Trophoblast cell (in vitro differentiated cells and primary cell): ENCODE data around the gene SPOP.

Source experiments
- DNase-seq, 2 donors: peaks; one replicate each; pipeline ENCODE4 v3.0.0-alpha.2; 2016
- H2AFZ ChIP-seq: 2 replicates; pipeline ENCODE4 v1.6.1; 2013; ENCODE audit warnings: low read length, moderate library complexity, mild to moderate bottlenecking; ENCODE audit not compliant: insufficient read depth, poor library complexity
- H2AK5ac ChIP-seq: 2 replicates; pipeline ENCODE4 v1.6.1; 2013; ENCODE audit warnings: mild to moderate bottlenecking, low read length
- H2BK120ac ChIP-seq: 2 replicates; pipeline ENCODE4 v1.6.1; 2013; ENCODE audit warnings: low read length, mild to moderate bottlenecking, moderate library complexity; ENCODE audit not compliant: insufficient read depth, poor library complexity
- H2BK12ac ChIP-seq: 2 replicates; pipeline ENCODE4 v1.6.1; 2013; ENCODE audit warnings: mild to moderate bottlenecking, low read length, moderate library complexity
- H2BK5ac ChIP-seq: 2 replicates; pipeline ENCODE4 v1.6.1; 2013; ENCODE audit warnings: low read length, low read depth, moderate library complexity, mild to moderate bottlenecking; ENCODE audit not compliant: poor library complexity
- H3K14ac ChIP-seq: 2 replicates; pipeline ENCODE4 v1.6.1; 2013; ENCODE audit warnings: mild to moderate bottlenecking, low read length
- H3K18ac ChIP-seq: 2 replicates; pipeline ENCODE4 v1.6.1; 2013; ENCODE audit warnings: mild to moderate bottlenecking, low read length
- H3K23ac ChIP-seq: 2 replicates; pipeline ENCODE4 v1.6.1; 2013; ENCODE audit warnings: low read length
- H3K27ac ChIP-seq: 2 replicates; pipeline ENCODE4 v1.5.1; 2013; ENCODE audit warnings: low read depth, mild to moderate bottlenecking, inconsistent platforms, low read length, moderate library complexity
- H3K27me3 ChIP-seq: 2 replicates; pipeline ENCODE4 v1.6.1; 2013; ENCODE audit warnings: inconsistent platforms, mild to moderate bottlenecking, low read length, moderate library complexity; ENCODE audit not compliant: insufficient read depth
- H3K36me3 ChIP-seq, 2 experiments: 1 replicate in 1 of 2; 2 replicates in 1 of 2; pipeline ENCODE4 v1.6.1; 2013; ENCODE audit warnings: low read length in 2 of 2, mild to moderate bottlenecking in 2 of 2, moderate library complexity in 1 of 2; ENCODE audit not compliant: insufficient read depth in 2 of 2, control insufficient read depth in 1 of 2
- H3K4ac ChIP-seq: 2 replicates; pipeline ENCODE4 v1.6.1; 2013; ENCODE audit warnings: low read depth, mild to moderate bottlenecking, low read length, moderate library complexity
- H3K4me1 ChIP-seq, 2 experiments: 1 replicate in 1 of 2; 2 replicates in 1 of 2; pipeline ENCODE4 v1.6.1; 2013; ENCODE audit warnings: low read length in 2 of 2, mild to moderate bottlenecking in 2 of 2, moderate library complexity in 1 of 2; ENCODE audit not compliant: insufficient read depth in 2 of 2, control insufficient read depth in 1 of 2
- H3K4me2 ChIP-seq: 2 replicates; pipeline ENCODE4 v1.6.1; 2013; ENCODE audit warnings: inconsistent platforms, mild to moderate bottlenecking, low read length, moderate library complexity
- H3K4me3 ChIP-seq: 2 replicates; pipeline ENCODE4 v1.5.1; 2013; ENCODE audit warnings: mild to moderate bottlenecking, low read depth, low read length, inconsistent platforms
- H3K79me1 ChIP-seq: one replicate; pipeline ENCODE4 v1.6.1; 2013; ENCODE audit warnings: low read length
- H3K79me2 ChIP-seq: 2 replicates; pipeline ENCODE4 v1.6.1; 2013; ENCODE audit warnings: low read length, mild to moderate bottlenecking; ENCODE audit not compliant: control insufficient read depth, insufficient read depth, poor library complexity
- H3K9ac ChIP-seq: 2 replicates; pipeline ENCODE4 v1.6.1; 2013; ENCODE audit warnings: mild to moderate bottlenecking, low read length
- H3K9me3 ChIP-seq: 2 replicates; pipeline ENCODE4 v1.6.1; 2013; ENCODE audit warnings: low read depth, mild to moderate bottlenecking, control low read depth, inconsistent platforms, low read length; ENCODE audit not compliant: insufficient read depth
- H4K12ac ChIP-seq: 2 replicates; pipeline ENCODE4 v1.6.1; 2013; ENCODE audit warnings: low read depth, mild to moderate bottlenecking, low read length, moderate library complexity
- H4K8ac ChIP-seq: 2 replicates; pipeline ENCODE4 v1.6.1; 2013; ENCODE audit warnings: low read depth, mild to moderate bottlenecking, low read length, moderate library complexity
- H4K91ac ChIP-seq: one replicate; pipeline ENCODE4 v1.6.1; 2013; ENCODE audit warnings: low read depth, mild to moderate bottlenecking, low read length, moderate library complexity
- WGBS: extraction: QIAGEN DNeasy Blood & Tissue Kit; methylation state at CpG from one replicate; pipeline ENCODE4 v1.1.7; 2013; ENCODE audit warnings: missing lambda C conversion rate; ENCODE audit not compliant: insufficient read length, insufficient coverage; ENCODE audit errors: extremely low coverage; 5-methylcytosine and 5-hydroxymethylcytosine counted together

Gene SPOP

GRCh38 chr17:49590874-49591273 is 87.0 kb downstream of the SPOP start:
- DNase-seq: no peak
- Histone ChIP-seq H3K79me1 (no peaks in the 10 kb centered on the region), H3K14ac (no peak overlapping the region), H3K23ac (no peak overlapping the region), H3K9me3 (no peaks in the 10 kb centered on the region), H2AK5ac (no peak overlapping the region), H4K8ac (no peak overlapping the region), H3K4me1 (peaks cover 0 to 2% of the 10 kb centered on the region in 2 experiments), H3K18ac (no peak overlapping the region), H2BK12ac (no peak overlapping the region), H2BK120ac (no peak overlapping the region), H2BK5ac (no peak overlapping the region), H3K4ac (no peak overlapping the region), H2AFZ (no peak overlapping the region), H3K27ac (no peak overlapping the region), H3K9ac (no peak overlapping the region), H3K4me2 (no peak overlapping the region), H3K36me3 (peaks cover 0 to 4% of the 10 kb centered on the region in 2 experiments), H3K79me2 (no peaks in the 10 kb centered on the region), H4K91ac (no peak overlapping the region), H3K27me3 (no peaks in the 10 kb centered on the region), H3K4me3 (no peak overlapping the region), H4K12ac (no peak overlapping the region)
- no CpG with 5 or more reads among the region's 4 CpGs for WGBS

- Histone ChIP-seq H3K4ac (no peak overlapping the region), H2BK5ac (no peak overlapping the region), H3K27me3 (no peaks in the 10 kb centered on the region), H2BK120ac (no peak overlapping the region), H2BK12ac (no peak overlapping the region), H4K91ac (no peak overlapping the region), H2AK5ac (no peak overlapping the region), H3K9me3 (no peaks in the 10 kb centered on the region), H3K4me3 (no peak overlapping the region), H3K36me3 (peaks cover 0 to 2% of the 10 kb centered on the region in 2 experiments), H4K8ac (no peak overlapping the region), H3K79me1 (no peaks in the 10 kb centered on the region), H3K23ac (no peak overlapping the region), H3K27ac (no peak overlapping the region), H3K14ac (no peak overlapping the region), H4K12ac (no peak overlapping the region), H3K4me1 (peaks cover 0 to 2% of the 10 kb centered on the region in 2 experiments), H3K9ac (no peak overlapping the region), H3K18ac (no peak overlapping the region), H3K79me2 (no peaks in the 10 kb centered on the region), H3K4me2 (no peak overlapping the region), H2AFZ (no peak overlapping the region)
- no CpG with 5 or more reads among the region's 2 CpGs for WGBS
- no peak for DNase-seq
Observed at GRCh38 chr17:49589577-49589927, 88.3 kb downstream of the SPOP start.

- H2AK5ac ChIP-seq: no peak overlapping the region
Observed at GRCh38 chr17:49588726-49589576, 88.9 kb downstream of the SPOP start.

GRCh38 chr17:49588312-49588711 is 89.6 kb downstream of the SPOP start:
- Histone ChIP-seq H3K9me3 (no peaks in the 10 kb centered on the region), H3K79me1 (no peaks in the 10 kb centered on the region), H3K27ac (no peak overlapping the region), H3K27me3 (no peaks in the 10 kb centered on the region), H2AFZ (no peak overlapping the region), H4K12ac (no peak overlapping the region), H3K4me1 (peaks cover 0 to 2% of the 10 kb centered on the region in 2 experiments), H3K14ac (no peak overlapping the region), H3K36me3 (peaks cover 0 to 2% of the 10 kb centered on the region in 2 experiments), H3K4ac (no peak overlapping the region), H2AK5ac (no peak overlapping the region), H3K9ac (no peak overlapping the region), H2BK12ac (no peak overlapping the region), H3K18ac (no peak overlapping the region), H2BK120ac (no peak overlapping the region), H3K4me2 (no peak overlapping the region), H4K91ac (no peak overlapping the region), H3K4me3 (no peak overlapping the region), H4K8ac (no peak overlapping the region), H3K79me2 (no peaks in the 10 kb centered on the region), H3K23ac (no peak overlapping the region), H2BK5ac (no peak overlapping the region)
- no CpG with 5 or more reads among the region's 8 CpGs for WGBS
- DNase-seq: no peak

More at GRCh38 chr17:49588726-49589576, 88.9 kb downstream of the SPOP start:
- Histone ChIP-seq H3K4me3 (no peak overlapping the region), H2BK5ac (no peak overlapping the region), H3K9ac (no peak overlapping the region), H3K36me3 (peaks cover 0 to 2% of the 10 kb centered on the region in 2 experiments), H3K27ac (no peak overlapping the region), H3K14ac (no peak overlapping the region), H4K12ac (no peak overlapping the region), H2BK12ac (no peak overlapping the region), H4K8ac (no peak overlapping the region), H2AFZ (no peak overlapping the region), H3K4me1 (peaks cover 0 to 2% of the 10 kb centered on the region in 2 experiments), H3K79me1 (no peaks in the 10 kb centered on the region), H3K79me2 (no peaks in the 10 kb centered on the region), H3K27me3 (no peaks in the 10 kb centered on the region), H2BK120ac (no peak overlapping the region), H4K91ac (no peak overlapping the region), H3K4me2 (no peak overlapping the region), H3K18ac (no peak overlapping the region), H3K9me3 (no peaks in the 10 kb centered on the region), H3K4ac (no peak overlapping the region), H3K23ac (no peak overlapping the region)
- peak in 1 of 2 donors; percentile 39 for DNase-seq
- WGBS: no CpG with 5 or more reads among the region's 8 CpGs
